ENCODE data around the gene ACHE. TPM values are rescaled to one million over a fixed set of nuclear protein-coding genes. Genes with fewer than 3 reads are reported as not detected.

The ACHE gene
- total RNA-seq, 4 donors from 2014 or later = 6.7 to 55.9 (median 14.5) TPM

DNA sequence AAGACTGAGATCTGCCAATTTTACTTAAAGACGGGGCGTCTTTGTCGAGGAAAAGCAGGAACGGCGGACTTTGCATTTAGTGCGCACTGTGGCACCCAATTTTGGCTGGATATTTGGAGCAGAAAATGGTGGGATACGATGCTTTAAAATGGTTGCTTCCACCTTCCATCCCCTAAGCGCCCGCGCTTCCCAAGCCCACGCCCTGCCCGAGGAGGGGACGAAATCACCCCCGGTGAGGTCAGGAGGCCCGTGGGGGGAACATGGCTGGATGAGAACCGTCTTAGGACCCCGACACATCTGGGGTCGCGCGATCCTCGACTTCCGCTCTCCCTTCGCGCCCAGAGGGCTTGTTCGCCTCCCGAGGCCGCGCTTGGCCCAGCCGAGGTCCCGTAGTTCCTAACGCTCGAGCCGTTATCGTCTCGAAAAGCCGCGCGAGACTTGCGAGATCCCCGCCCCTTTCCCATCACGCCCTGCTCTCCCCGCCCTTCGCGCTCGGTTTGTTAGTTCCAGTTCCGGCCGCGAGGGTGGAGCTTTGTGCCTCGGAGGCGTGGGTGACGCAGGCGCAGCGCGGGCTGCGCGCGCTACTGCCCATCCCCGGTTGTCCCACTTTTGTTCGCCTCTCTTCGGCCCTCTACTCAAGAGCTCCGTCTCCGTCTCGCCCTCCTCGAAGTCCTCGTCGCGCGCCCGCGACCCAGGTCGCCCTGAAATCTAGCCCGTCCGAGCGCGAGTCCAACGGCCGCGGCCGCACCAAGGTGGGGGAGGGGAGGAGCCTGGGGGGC lies 20.9 kb downstream of the ACHE start, which contains the start of gene SRRT:
Gene SRRT, plus strand, starts transcription at position 527 of the 779 bp plus-strand sequence. CDS start 488 bp downstream, outside the sequence.
- H3K4me3 ChIP-seq = peak within 1 kb of the TSS; percentile 87 to 98
- intact Hi-C loops (cut with DNase I; ENCODE audit: low total_unique reads) = no loop called here
- no peaks in the 10 kb centered on the region for H3K36me3 ChIP-seq
- H3K9me3 ChIP-seq = no peaks in the 10 kb centered on the region
- TF ChIP-seq POLR2A (IDR thresholded peaks at IDR 0.05) = peak; percentile 86 to 98
- peak; percentile 24 to 89 (median 54) for TF ChIP-seq CTCF (IDR thresholded peaks at IDR 0.05)
- peaks cover 0 to 13% of the 10 kb centered on the region in 2 donors for H3K4me1 ChIP-seq
- peak within 1 kb of the TSS; percentile 97 to 99 for H3K27ac ChIP-seq
- peak; percentile 99 for DNase-seq
- no peaks in the 10 kb centered on the region for H3K27me3 ChIP-seq

DNA sequence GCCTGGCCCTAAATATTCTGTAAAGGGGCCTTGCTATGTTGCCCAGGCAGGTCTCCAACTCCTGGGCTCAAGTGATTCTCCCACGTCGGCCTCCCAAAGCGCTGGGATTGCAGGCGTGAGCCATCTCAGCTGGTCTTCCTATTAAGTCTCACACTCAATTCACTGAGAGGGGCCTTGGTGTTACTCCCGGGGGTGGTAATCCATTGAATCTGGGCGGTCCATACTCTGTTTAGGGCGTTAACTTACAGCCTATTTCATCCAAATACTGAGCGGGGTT lies 21.4 kb downstream of the ACHE start:
- H3K4me1 ChIP-seq = peaks cover 0 to 13% of the 10 kb centered on the region in 2 donors

DNA sequence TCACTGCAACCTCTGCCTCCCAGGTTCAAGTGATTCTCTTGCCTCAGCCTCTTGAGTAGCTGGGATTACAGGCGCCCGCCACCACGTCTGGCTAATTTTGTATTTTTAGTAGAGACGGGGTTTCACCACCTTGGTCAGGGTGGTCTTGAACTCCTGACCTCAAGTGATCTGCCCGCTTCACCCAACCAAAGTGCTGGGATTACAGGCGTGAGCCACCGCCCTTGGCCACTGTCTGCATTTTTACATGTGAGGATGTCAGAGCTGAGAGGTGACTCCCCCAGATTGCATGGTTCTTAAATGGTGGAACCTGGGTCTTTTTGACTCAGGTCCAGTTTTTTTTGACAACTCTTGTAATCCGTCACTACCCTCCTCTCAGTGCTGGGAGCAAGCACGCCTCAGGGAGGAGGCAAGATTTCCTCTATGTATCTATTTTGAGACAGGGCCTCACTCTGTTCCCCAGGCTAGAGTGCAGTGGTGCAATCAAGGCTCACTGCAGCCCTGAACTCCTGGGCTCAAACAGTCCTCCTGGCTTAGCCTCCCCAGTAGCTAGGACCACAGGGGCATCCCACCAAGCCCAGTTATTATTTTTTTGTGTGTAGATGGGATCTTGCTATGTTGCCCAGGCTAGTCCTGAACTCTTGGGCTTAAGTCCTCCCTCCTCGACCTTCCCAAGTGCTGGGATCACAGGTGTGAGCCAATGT lies 21.9 kb downstream of the ACHE start:
- Histone ChIP-seq H3K27me3 (no peaks in the 10 kb centered on the region), H3K9me3 (no peaks in the 10 kb centered on the region), H3K27ac (peak overlapping the region; percentile 97 to 99), H3K4me3 (peak overlapping the region; percentile 87 to 98), H3K4me1 (peaks cover 0 to 15% of the 10 kb centered on the region in 2 donors), H3K36me3 (no peaks in the 10 kb centered on the region)
- no peak for DNase-seq
- intact Hi-C loops (cut with DNase I; ENCODE audit: low total_unique reads) = no loop called here
- no peak for TF ChIP-seq CTCF (IDR thresholded peaks at IDR 0.05)
- no peak for TF ChIP-seq POLR2A (IDR thresholded peaks at IDR 0.05)

More for the DNA sequence above, 21.4 kb downstream of the ACHE start:
- no peaks in the 10 kb centered on the region for H3K27me3 ChIP-seq
- peak overlapping the region; percentile 97 to 99 for H3K27ac ChIP-seq
- intact Hi-C loops (cut with DNase I; ENCODE audit: low total_unique reads) = no loop called here
- TF ChIP-seq POLR2A (IDR thresholded peaks at IDR 0.05) = no peak
- no peak for TF ChIP-seq CTCF (IDR thresholded peaks at IDR 0.05)
- H3K4me3 ChIP-seq = peak overlapping the region; percentile 87 to 98
- H3K9me3 ChIP-seq = no peaks in the 10 kb centered on the region
- no peak for DNase-seq
- H3K36me3 ChIP-seq = no peaks in the 10 kb centered on the region

DNA sequence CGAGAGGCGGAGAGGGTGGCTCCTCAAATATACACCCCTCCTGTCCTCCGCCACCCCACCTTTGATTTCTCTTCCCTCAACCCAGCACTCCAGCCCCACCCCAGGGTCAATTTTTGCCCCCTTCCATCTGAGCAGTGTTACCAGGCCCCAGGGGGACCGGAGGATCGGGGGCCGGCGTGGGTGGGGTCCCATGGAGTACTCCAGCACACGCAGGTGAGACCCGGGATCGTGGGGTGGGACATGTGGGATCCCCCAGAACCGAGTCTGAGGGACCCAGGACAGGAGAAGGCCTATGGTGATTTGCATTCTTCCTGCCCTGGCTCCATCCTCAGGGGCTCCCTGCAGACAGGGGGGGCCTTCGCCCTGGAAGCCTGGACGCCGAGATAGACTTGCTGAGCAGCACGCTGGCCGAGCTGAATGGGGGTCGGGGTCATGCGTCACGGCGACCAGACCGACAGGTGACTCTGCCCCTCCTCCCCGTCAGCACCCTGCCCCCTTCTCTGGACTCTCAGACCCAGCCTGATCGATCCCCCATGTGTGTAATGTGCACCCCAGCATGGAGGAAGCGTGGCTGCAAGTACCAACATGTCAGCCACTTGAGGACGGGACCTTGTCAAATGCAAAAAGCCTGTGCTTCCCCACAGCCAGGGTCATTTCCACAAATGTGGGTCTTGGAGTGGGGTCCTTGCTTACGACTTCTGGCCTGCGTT lies 27.8 kb downstream of the ACHE start:
- H3K27me3 ChIP-seq = no peaks in the 10 kb centered on the region
- no peak for TF ChIP-seq CTCF (IDR thresholded peaks at IDR 0.05)
- TF ChIP-seq POLR2A (IDR thresholded peaks at IDR 0.05) = no peak
- intact Hi-C loops (cut with DNase I; ENCODE audit: low total_unique reads) = no loop called here

More for the DNA sequence above, 27.8 kb downstream of the ACHE start:
- no peaks in the 10 kb centered on the region for H3K9me3 ChIP-seq
- H3K36me3 ChIP-seq = no peaks in the 10 kb centered on the region
- DNase-seq = peak in 1 of 2 donors; percentile 41
- H3K27ac ChIP-seq = peak overlapping the region; percentile 96 to 99
- H3K4me1 ChIP-seq = peaks cover 0 to 25% of the 10 kb centered on the region in 2 donors
- H3K4me3 ChIP-seq = peak overlapping the region; percentile 65 to 100
